Stomach (tissue), 9 donors: ENCODE data around the gene MALRD1. TPM values are rescaled to one million over a fixed set of nuclear protein-coding genes. Genes with fewer than 3 reads are reported as not detected.

Source experiments
- DNase-seq, 2 donors: peaks; one replicate each; pipeline versions ENCODE4 v3.0.0 to v3.0.0-alpha.2; 2013 to 2019
- H3K27ac ChIP-seq, 5 donors: fragments of 200-600 bp in 4 of 5; sonication (generic) in 4 of 5; one replicate each; pipeline ENCODE4 v1.5.1; 2013 to 2019; ENCODE audit warnings: mild to moderate bottlenecking in 1 of 5, moderate library complexity in 1 of 5
- H3K27me3 ChIP-seq, 3 donors: fragments of 200-600 bp; sonication (generic); one replicate each; pipeline ENCODE4 v1.5.1; 2017 to 2019; ENCODE audit warnings: mixed run types in 1 of 3
- H3K36me3 ChIP-seq, 4 donors: fragments of 200-600 bp; sonication (generic); 1 replicate in 3 of 4; 2 replicates in 1 of 4; pipeline ENCODE4 v1.5.1; 2016 to 2019
- H3K4me1 ChIP-seq, 4 donors: fragments of 200-600 bp; sonication (generic); one replicate each; pipeline ENCODE4 v1.5.1; 2016 to 2019
- H3K4me3 ChIP-seq, 4 donors: fragments of 200-600 bp; sonication (generic) in 3 of 4; one replicate each; pipeline ENCODE4 v1.5.1; 2016 to 2019; ENCODE audit warnings: mild to moderate bottlenecking in 1 of 4
- H3K9me3 ChIP-seq, 4 donors: fragments of 200-600 bp; sonication (generic); one replicate each; pipeline ENCODE4 v1.5.1; 2016 to 2019
- EP300 ChIP-seq: sonication (generic); formaldehyde crosslinking; IDR thresholded peaks from one replicate; pipeline ENCODE4 v1.6.1; 2017; ENCODE audit warnings: antibody characterized with exemption
- POLR2A ChIP-seq, 4 donors: fragments of 450-650 bp; IDR thresholded peaks; one replicate each; pipeline ENCODE4 v1.6.1; 2016; ENCODE audit warnings: antibody characterized with exemption in 4 of 4, control low read depth in 2 of 4, mild to moderate bottlenecking in 1 of 4, moderate library complexity in 1 of 4
- POLR2AphosphoS5 ChIP-seq, 3 donors: sonication (generic); formaldehyde crosslinking; IDR thresholded peaks; one replicate each; pipeline ENCODE4 v1.6.1; 2016; ENCODE audit warnings: antibody characterized with exemption in 3 of 3
- WGBS, 5 donors: extraction: QIAGEN DNeasy Blood & Tissue Kit in 3 of 5; methylation state at CpG; one replicate each; pipeline versions ENCODE4 v1.1.5 to v1.1.7; 2013 to 2018; 5-methylcytosine and 5-hydroxymethylcytosine counted together
- intact Hi-C: fragments of 100-400 bp; cut with DNase I; formaldehyde crosslinking; loops from one replicate; pipeline ENCODE4 v1.15.1; 2023; ENCODE audit warnings: low total_unique reads
- polyA plus RNA-seq, 3 donors: library from polyadenylated mRNA; stranded (reverse); fragments of 200-250 nt; gene quantifications; one replicate each; pipeline ENCODE4 v1.2.3, GENCODE V29; 2013
- total RNA-seq, 5 donors: library from RNA; depleted of rRNA; stranded (reverse); fragments of >200 nt; gene quantifications; one replicate each; pipeline versions ENCODE4 v1.1.0 to v1.2.3, GENCODE V29; 2014 to 2016
- TF ChIP-seq, protein P1 (sequence below), 7 experiments: fragments of 450-650 bp in 4 of 7; fragments of 200-600 bp in 3 of 7; sonication (generic) in 3 of 7; IDR thresholded peaks; one replicate each; pipeline ENCODE4 v1.5.1; 2016 to 2019; ENCODE audit warnings: antibody characterized with exemption in 7 of 7, control low read depth in 2 of 7, mild to moderate bottlenecking in 1 of 7
- donor health status: healthy with polysubstance abuse.
- donor health status: Bipolar disorder and iron deficiency.
- donor health status: healthy.

Gene MALRD1
- total and polyA plus RNA-seq, 8 donors = 0.10 to 9.7 (median 0.94) TPM; not detected in 2

DNA sequence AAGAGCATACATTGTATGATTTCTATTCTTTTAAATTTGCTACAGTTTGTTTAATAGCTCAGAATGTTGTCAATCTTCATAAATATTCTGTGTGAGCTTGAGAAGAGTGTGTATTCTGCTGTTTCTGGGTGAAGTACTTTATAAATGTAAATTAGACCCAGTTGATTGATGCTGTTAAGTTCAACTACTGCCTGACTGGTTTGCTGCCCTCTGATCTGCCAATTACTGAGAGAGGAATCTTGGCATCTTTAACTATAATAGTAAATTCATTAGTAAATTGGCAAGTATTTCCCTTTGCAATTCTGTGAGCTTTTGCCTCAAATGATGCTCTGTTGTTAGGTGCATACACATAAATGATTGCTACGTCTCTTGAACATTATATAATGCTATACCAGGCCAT is 512.6 kb downstream of the MALRD1 start:
- H3K4me3 ChIP-seq = no peak overlapping the region
- intact Hi-C loops = no loop called here
- TF ChIP-seq, protein P1, sequence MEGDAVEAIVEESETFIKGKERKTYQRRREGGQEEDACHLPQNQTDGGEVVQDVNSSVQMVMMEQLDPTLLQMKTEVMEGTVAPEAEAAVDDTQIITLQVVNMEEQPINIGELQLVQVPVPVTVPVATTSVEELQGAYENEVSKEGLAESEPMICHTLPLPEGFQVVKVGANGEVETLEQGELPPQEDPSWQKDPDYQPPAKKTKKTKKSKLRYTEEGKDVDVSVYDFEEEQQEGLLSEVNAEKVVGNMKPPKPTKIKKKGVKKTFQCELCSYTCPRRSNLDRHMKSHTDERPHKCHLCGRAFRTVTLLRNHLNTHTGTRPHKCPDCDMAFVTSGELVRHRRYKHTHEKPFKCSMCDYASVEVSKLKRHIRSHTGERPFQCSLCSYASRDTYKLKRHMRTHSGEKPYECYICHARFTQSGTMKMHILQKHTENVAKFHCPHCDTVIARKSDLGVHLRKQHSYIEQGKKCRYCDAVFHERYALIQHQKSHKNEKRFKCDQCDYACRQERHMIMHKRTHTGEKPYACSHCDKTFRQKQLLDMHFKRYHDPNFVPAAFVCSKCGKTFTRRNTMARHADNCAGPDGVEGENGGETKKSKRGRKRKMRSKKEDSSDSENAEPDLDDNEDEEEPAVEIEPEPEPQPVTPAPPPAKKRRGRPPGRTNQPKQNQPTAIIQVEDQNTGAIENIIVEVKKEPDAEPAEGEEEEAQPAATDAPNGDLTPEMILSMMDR (IDR thresholded peaks at IDR 0.05) = no peak
- TF ChIP-seq POLR2AphosphoS5 (IDR thresholded peaks at IDR 0.05) = no peak
- 67 to 88% (median 75%) methylated on average over 1 of the region's 1 CpG for WGBS, 5 donors
- H3K27ac ChIP-seq = peak overlapping the region in 1 of 5 donors; percentile 14
- no peaks in the 10 kb centered on the region for H3K36me3 ChIP-seq
- no peak for DNase-seq
- H3K9me3 ChIP-seq = no peaks in the 10 kb centered on the region
- H3K4me1 ChIP-seq = no peaks in the 10 kb centered on the region
- H3K27me3 ChIP-seq = no peaks in the 10 kb centered on the region

DNA sequence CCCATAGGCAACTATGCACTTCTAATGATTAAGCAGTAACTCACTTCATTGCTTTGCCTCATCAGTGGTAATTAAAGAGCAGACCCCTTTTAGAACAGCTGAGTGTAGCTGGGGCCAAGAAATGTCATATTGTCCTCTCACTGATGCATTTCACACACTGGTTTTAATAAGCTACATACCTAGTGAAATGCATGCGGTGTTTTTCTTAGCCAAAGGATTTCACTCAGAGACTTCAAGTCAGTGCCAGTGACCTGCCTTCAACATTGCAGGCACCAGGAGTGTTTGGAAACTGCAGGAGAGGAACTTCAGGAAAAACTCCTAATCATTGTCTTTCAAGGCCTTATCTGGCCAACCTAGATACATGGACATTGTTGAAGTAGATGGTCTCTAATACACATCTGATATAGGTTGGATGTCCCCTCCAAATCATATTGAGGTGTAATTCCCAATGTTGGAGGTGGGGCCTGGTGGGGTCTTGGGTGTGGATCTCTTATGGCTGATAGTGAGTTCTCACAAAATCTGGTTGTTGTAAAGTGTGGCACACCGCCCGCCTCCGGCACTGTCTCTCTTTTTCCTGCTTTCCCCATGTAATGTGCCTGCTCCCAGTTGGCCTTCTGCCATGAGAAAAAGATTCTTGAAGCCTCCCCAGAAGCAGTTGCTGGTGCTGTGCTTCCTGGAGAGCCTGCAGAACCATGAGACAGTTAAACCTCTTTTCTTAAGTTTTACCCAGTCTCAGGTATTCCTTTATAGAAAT is 515.0 kb downstream of the MALRD1 start:
- Histone ChIP-seq H3K36me3 (no peaks in the 10 kb centered on the region), H3K9me3 (no peaks in the 10 kb centered on the region), H3K4me1 (no peaks in the 10 kb centered on the region), H3K27me3 (no peaks in the 10 kb centered on the region), H3K4me3 (no peak overlapping the region), H3K27ac (no peak overlapping the region)
- TF ChIP-seq, protein P1 (IDR thresholded peaks at IDR 0.05) = no peak
- no peak for TF ChIP-seq POLR2A (IDR thresholded peaks at IDR 0.05)
- no peak for TF ChIP-seq POLR2AphosphoS5 (IDR thresholded peaks at IDR 0.05)
- peak in 1 of 2 donors; percentile 9 for DNase-seq
- intact Hi-C loops = no loop called here
- 81 to 93% (median 89%) methylated on average over 4 of the region's 4 CpGs for WGBS, 5 donors

DNA sequence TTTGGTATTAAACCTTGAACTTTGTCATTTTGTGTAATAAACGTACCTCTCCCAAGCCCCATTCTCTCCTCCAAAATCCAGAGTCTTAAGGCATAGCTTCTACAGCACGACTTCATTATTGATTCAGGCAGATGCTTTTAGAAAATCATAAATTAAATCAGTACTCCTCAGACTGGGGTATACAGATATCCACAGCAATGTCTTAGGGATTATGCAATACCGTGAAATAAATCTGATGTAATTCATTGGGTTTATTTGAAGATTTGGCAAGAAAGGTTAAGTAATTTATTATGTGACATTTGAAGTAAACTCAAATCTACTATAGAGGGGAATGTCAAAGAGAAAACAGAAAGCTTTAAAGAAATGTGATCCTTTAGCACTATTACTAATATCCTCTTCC is 521.5 kb downstream of the MALRD1 start:
- H3K4me1 ChIP-seq = no peaks in the 10 kb centered on the region
- DNase-seq = no peak
- no peak overlapping the region for H3K27ac ChIP-seq
- TF ChIP-seq EP300 = no peak
- TF ChIP-seq POLR2A (IDR thresholded peaks at IDR 0.05) = no peak
- TF ChIP-seq POLR2AphosphoS5 (IDR thresholded peaks at IDR 0.05) = no peak
- TF ChIP-seq, protein P1 (IDR thresholded peaks at IDR 0.05) = no peak
- H3K9me3 ChIP-seq = no peaks in the 10 kb centered on the region
- no peaks in the 10 kb centered on the region for H3K36me3 ChIP-seq
- no peaks in the 10 kb centered on the region for H3K27me3 ChIP-seq
- intact Hi-C loops = no loop called here
- H3K4me3 ChIP-seq = no peak overlapping the region
- 33 to 54% (median 52%) methylated on average over 3 of the region's 3 CpGs for WGBS, 5 donors

DNA sequence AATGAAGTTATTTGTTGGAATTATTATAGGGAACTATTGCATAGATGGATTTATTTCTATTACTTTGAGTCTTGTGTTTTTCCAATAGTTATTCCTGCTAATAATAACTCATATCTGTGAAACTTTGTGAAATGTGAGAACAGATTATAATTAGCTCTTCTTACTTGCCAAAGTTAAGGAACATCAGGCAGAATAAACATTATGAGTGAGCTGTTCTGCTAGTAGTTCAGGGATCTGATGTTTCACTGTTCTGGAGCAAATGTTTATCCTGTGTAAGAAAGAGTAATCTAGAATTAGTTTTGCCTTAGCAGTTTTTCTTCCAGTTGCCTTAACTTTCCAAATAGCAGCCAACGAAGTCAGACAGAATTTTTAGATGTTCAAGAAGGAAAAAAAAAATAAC is 522.4 kb downstream of the MALRD1 start:
- WGBS, 5 donors = 23 to 33% (median 28%) methylated on average over 1 of the region's 1 CpG
- TF ChIP-seq POLR2A (IDR thresholded peaks at IDR 0.05) (no peak), EP300 (no peak), POLR2AphosphoS5 (IDR thresholded peaks at IDR 0.05) (no peak)
- TF ChIP-seq, protein P1 (IDR thresholded peaks at IDR 0.05) = no peak
- no peaks in the 10 kb centered on the region for H3K4me1 ChIP-seq
- no peaks in the 10 kb centered on the region for H3K36me3 ChIP-seq
- H3K27me3 ChIP-seq = no peaks in the 10 kb centered on the region
- no peak overlapping the region for H3K27ac ChIP-seq
- H3K9me3 ChIP-seq = no peaks in the 10 kb centered on the region
- no peak overlapping the region for H3K4me3 ChIP-seq
- no peak for DNase-seq
- intact Hi-C loops = no loop called here
